Esophagus squamous epithelium (tissue), 4 donors: ENCODE data around the gene NRXN2.

ENCODE experiments used
- POLR2A ChIP-seq, 4 donors: fragments of 450-650 bp; IDR thresholded peaks; one replicate each; pipeline ENCODE4 v1.6.1; 2017; ENCODE audit warnings: antibody characterized with exemption in 4 of 4, mild to moderate bottlenecking in 4 of 4, moderate library complexity in 3 of 4
- TF ChIP-seq, protein P1 (sequence below), 6 experiments: fragments of 450-650 bp in 4 of 6; fragments of 200-600 bp in 2 of 6; sonication (generic) in 2 of 6; IDR thresholded peaks; one replicate each; pipeline ENCODE4 v1.5.1; 2016 to 2019; ENCODE audit warnings: antibody characterized with exemption in 6 of 6, mild to moderate bottlenecking in 4 of 6, moderate library complexity in 4 of 6

GRCh38 chr11:64684357-64684756 is 38.6 kb downstream of the NRXN2 start:
- TF ChIP-seq, protein P1, sequence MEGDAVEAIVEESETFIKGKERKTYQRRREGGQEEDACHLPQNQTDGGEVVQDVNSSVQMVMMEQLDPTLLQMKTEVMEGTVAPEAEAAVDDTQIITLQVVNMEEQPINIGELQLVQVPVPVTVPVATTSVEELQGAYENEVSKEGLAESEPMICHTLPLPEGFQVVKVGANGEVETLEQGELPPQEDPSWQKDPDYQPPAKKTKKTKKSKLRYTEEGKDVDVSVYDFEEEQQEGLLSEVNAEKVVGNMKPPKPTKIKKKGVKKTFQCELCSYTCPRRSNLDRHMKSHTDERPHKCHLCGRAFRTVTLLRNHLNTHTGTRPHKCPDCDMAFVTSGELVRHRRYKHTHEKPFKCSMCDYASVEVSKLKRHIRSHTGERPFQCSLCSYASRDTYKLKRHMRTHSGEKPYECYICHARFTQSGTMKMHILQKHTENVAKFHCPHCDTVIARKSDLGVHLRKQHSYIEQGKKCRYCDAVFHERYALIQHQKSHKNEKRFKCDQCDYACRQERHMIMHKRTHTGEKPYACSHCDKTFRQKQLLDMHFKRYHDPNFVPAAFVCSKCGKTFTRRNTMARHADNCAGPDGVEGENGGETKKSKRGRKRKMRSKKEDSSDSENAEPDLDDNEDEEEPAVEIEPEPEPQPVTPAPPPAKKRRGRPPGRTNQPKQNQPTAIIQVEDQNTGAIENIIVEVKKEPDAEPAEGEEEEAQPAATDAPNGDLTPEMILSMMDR (IDR thresholded peaks at IDR 0.05), result no peak
- TF ChIP-seq POLR2A (IDR thresholded peaks at IDR 0.05), result no peak
